HG02973 (cell line): ENCODE results near the gene TMEM26.

Experiments used
- ATAC-seq: cut with Tn5 transposase; IDR thresholded peaks from one replicate; pipeline ENCODE4 v1.9.1; 2021; ENCODE audit warnings: moderate library complexity; ENCODE audit not compliant: unreplicated experiment

TMEM26 gene

DNA sequence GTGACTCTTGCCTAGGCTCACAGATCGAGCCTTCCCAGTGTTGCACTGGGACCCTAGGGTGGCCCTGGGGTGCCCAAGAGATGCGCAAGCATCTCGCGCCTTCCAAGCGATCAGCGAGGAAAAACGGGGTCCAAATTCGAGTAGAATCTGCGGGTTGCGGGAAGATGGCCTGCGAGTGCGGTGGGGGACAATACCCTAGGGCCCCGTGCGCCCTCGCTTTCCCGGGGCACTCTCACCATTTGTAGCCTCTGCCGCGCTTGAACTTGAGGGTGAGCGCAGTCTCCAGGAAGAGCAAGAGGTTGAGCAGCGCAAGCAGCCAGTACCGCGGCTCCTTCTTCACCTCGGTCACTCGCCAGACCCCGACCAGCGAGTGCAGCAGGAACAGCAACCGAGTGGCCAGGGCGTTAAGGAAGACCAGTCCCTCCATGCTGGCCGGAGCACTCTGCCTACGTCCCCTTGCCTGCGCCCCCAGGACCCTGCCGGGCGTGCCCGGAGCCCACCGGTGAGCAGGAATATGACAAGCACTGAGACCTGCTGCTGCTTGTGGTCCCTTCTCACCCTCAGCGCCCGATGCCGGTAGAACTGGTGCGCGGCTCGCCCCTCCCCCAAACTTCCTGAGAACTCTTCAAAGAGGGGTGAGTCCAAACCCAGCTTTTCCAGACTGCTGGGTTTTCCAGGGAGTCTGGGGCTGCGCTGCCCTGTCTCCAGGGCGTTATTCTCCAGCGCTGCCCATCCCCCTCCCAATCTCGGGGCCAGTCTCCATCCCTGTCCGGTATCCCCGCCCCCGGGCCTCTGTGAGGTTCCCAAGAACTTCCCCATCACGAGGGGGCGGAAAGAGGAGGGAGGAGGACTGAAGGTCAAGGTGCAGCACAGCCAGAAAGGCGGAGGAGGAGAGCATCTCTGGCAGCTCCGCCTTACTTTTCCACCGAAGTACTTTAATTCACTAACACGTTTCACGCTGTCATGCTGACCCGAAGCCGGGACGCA, at the start of gene TMEM26:
TSS of gene TMEM26 (minus strand) at position 727 of the 987 bp plus-strand sequence. CDS start at position 427, 300 bp downstream.
- no peak for ATAC-seq

DNA sequence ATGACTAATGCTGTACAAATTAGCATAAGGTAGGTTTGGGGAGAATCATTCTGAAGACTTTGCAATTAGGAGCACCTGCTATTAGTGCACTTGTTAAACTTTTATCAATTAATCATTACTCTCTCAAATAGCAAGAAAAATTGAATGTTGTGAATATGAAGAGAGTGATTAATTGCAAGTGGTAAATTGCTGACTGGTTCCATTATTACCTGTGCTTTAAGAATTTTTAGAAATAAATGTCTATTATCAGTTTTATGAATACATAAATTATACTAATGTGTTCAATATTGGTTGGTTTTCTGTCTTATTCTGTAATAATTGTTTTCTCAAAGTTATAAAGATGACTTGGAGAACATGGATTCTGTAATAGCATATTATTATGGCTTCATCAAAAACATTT, 47.3 kb upstream of the TMEM26 start:
- ATAC-seq = no peak

DNA sequence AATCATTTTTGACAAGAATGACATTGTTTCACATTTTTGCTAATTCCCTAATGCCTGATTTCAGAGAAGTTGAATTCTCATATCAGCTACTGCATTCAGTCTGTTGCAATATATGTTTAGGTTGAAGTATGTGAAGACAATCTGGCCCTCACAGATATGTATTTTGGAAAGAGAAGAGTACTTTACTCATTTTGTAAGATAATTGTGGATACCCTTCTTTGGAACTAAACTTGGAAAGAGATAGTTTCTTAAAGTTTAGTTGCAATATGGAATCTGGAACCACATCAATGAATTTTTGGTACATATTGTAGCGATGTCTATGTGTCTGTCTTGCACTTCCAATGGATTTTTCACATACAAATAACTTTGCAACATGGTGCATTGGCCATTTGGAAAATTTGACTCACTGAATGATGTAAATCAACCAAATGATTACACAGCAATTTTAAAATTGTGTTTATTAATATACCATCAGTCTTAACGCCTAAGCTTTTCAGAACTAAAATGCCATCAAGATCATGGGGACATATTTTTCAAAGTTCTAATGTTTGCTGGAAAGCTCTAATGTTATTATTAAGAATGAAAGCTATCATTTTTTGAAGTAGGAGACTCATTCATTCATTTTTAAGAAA, 39.3 kb upstream of the TMEM26 start:
- no peak for ATAC-seq

DNA sequence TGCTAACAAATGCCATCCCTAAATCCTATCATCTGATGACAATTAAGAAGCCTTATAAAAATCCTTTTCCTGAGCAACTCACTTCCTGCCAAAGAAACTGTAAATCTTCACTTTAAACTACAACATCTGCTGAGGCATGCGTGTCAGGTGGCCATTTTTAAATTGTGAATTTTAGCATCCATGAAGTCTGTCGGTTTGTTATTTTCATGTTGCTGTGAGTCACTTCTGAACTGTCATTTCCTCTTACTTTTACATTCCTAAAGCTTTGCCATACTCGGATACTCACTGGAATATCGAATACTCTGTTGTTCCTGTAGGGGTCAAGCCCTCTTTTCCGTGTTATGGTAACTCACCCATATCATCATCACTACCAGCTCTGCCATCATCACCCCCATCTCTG, 34.3 kb upstream of the TMEM26 start:
- ATAC-seq = no peak

DNA sequence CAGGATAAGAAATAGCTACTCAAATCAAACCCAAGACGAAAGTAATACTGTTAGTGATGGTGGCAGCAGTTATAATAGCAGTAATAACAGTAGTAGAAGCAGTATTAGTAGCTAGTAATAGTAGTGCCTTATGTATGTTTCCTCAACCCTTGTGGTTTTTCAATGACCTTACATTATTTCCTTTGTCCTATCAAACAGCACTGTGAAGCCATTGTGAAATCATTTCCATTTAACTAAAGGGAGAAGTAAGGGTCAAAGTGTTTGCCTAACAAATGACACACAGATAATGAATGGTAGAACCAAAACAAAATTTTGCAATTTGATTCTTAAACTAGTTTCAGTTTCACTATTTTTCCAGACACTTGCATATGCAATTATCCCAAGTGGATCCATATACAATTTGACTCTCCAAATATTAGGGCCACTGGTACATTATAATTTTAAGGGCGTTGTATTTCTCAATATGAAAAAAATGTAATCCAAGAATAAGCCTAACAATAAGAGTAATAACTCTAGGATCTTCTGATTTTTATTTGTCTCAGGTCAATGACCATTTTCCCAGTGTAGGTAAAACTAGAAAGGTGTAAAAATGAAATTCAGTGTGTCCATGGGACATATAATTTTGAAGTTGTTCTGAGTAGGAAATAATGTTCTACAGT, 33.7 kb upstream of the TMEM26 start:
- ATAC-seq = no peak

DNA sequence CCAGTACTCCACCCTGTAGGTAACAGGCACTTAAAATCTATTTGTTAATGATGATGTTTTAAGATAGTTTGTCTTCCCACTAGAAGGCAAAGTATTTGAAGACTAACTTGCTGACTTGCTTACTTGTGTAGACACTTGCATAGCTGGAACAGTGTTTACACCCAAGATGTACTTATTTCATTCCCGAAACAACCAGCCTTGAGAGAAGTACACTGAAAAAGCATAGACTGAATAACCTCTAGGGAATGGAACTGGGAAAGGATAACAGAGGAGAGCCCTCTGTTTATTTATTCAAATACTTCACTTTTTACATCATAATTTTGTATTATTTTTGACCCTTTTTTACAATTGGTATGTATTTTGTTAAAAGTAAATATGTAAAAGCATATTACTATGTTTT, 33.1 kb upstream of the TMEM26 start:
- ATAC-seq = no peak

DNA sequence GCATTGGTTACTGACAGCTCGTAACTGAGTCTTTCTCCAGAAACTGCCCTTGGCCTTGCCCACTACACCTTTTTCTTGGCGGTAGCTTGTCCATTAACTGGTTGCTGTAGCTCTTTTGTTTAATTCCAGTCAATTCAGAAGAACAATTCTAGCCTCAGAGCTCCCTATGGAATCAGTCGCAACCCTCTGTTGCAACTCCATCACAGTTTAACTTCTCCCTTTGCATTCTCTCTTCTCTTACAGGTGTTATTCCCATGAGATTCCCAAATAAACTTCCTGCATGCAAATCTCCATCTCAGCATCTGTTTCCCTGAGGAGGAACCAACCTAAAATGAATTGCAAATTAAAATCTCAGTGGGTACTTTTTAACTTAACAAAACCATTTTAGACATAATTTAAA, 28.4 kb upstream of the TMEM26 start:
- ATAC-seq = no peak

DNA sequence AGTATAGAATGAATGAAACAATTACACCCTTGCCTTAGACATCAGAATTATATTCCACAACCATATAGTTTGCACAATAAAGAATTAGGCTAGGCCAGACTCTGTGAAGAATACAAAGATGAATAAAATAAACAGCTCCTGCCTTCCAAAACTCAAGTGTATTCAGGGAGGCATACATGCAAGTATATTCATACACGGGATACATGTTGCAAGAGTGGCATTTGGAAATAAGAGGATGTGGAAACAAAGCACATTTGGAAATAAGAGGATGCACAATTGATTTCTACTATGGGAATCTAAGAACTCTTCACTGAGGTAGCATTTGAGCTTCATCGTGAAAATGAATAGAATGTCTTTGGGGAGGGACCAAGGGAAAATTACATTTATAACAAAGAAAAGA, 27.0 kb upstream of the TMEM26 start:
- no peak for ATAC-seq

DNA sequence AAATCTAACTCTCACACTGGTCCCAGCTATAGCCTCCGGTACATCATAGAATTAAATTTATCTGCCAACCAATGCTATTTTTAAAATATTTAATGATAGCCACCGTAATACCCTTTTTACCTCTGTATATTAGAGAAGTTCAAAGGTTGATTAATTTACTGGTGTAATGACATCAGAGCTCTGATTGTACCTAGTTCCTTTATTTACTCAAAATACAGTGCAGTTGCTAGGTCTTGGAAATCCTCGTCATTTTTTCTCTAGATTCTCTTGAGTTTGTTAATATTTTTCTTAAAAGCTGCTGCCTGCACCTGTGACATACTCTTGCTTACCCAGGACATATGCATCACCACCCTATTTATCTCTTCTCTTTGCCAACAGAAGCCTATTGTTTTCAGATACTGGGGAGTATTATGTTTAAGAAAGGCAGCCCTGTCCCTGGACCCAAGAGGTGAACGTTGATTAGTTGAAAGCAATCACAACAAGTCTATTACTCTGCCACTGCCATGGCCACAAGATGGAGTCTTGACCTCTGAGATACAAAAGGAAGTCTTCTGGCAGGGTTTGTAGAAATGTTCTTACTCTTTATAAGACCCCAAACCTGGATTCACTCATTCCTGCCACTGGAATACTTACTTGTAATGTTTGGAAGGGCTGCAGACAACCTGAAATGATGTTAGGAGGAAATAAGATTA, 25.6 kb upstream of the TMEM26 start:
- no peak for ATAC-seq

DNA sequence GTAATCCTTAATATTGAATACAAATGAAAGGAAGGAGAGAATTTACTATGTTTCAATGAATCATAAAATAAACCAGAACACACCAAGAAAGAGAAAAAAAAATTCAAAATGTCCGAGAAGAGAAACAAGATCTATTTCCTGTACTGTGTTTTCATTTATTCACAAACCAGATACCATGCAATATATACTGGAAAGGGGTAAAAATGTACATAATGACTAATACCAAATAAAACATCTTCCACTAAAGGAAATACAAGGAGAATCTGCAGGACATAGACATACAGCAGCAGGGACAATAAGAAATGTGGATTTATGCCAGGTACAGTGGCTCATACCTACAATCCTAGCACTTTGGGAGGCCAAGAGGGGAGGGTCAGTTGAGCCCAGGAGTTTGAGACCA, 24.3 kb upstream of the TMEM26 start:
- ATAC-seq = no peak

DNA sequence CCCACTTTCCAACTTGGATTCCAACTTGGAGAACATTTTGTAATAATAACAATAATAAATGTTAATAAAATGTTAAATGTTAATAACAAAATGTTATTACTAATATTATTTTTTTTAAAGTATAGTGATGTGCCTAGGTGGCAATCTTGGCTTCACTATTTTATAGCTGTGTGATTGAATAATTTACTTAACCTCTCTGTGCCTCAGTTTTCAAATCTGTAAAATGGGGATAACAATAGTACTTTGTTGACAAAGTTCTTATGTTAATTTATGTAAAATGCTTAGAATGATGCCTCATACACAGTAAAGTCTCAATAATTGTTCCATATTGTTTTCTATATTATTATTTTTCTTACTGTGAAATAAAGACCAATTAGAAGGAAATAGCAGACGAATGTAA, 23.3 kb upstream of the TMEM26 start:
- ATAC-seq = no peak

DNA sequence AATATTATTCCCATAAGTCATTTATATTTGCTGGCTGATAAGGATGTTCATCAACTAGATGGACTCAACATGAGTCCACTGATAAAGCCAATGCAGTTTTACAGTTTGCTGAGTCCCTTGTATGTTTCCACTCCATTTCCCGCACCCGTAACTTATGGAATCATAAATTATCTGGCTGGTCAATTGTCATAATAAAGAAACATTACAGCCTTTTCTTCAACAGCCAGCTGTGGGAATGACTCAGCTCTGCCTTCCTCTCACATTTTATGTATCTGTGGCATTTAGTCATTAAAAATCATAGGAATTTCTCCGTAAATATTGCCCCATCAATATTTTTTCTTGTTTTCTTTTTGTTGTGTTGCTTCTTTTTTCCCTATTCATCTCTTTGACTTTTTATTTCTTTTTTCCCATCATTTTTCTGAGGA, 22.3 kb upstream of the TMEM26 start:
- ATAC-seq = no peak

DNA sequence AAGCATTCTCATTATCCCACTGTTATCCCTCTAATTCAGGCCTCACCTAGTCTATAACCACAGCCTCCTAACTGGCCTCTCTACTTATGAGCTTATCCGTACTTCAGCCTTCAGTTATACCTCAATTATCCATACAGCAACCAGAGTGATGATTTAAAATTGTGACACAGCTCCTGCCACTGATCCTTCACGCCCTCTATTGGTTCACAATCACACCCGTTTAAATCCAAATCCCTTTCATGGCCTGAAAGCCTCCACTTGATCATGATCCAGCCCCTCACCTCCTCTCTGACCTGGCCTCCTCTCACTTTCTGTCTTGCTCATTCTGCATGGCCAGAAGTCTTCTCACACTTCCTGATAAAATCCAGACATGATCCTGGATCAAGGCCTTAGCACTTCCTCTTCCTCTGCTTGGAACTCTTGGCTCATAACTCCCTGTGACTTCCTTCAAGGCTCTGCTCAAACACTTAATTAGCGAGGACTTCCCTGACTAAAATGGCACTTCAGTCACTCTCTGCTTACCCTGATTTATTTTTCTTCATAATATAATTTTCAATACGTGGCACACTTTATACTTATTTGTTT, 19.0 kb upstream of the TMEM26 start:
- ATAC-seq = no peak

DNA sequence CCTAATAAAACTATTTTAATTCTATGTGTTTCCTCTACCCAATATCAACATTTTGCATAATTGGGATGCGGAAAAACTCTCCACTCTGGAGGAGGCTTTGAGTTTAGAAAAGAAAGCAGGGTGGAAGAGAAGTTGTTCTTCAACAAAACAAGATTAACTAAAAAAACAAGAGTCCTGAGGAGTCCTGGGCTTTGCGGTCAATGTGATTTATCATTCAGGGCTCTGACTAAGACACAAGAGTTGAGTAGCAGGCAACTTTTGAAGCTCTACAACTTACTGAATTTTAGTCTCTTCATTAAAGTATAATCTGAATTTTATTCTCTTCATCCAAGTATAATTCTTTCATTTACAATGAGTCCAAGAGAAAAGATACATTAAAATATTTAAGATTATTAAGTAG, 18.3 kb upstream of the TMEM26 start:
- ATAC-seq = no peak

DNA sequence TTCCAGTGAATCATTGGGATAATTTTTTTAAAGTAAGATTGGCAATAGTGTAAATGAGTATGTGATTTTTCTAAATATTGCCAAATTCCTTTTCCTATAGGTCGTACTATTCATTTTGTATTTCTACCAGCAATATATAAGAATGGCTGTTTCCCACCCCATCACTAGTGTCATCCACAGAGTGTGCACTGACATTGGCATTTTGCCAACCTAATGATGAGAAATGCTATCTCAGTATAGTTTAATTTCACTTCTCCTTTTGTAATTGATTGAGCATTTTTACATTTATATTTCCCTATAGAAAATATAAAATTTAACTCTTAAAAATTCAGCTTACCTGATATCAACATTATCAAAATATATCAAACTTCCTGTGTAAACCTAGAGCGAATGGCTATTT, 17.6 kb upstream of the TMEM26 start:
- no peak for ATAC-seq

DNA sequence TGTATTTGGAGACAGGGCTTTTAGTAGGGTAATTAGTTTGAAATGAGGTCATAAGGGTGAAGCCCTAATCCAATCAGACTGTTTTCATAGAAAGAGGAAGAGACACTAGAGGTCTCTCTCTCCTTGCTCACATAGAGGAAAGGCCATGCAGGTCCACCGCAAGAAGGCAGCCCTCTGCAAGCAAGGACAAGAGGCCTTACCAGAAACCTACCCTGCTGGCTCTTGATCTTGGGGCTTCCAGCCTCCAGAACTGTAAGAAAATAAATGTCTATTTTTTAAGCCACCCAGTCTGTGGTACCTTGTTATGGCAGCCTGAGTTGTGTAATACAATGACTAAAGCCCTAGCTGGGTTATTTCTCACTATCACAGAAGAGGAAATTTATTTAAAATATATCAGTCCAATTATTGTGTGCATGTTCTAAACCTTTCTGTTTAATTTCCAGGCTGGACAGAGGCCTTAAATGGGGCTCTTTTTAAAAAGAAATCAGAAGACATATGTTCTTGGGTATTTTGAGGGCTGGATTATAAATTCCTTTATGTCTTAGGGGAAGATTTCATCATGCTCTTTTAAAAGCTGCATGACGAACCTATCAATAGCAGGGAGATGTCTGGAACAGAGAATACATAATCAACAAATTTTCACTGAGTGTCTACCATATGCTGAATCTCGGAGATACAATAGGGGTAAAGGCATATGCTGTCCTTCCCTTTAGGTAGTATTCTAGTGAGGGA, 12.9 kb upstream of the TMEM26 start:
- no peak for ATAC-seq

DNA sequence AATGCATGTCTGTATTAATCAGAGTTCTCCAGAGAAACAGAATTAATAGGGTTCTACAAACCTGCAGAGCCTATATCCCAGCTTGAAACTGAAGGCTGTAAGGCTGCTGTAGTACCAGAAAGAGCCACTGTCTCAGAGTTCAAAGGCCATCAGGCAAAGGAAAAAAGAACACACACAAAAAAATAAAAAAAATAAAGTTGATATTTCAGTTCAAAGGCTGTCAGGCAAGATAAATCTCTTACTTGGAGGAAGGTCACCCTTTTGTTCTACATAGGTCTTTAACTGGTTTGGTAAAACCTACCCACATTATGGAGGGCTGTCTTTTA, 12.0 kb upstream of the TMEM26 start:
- ATAC-seq = no peak

DNA sequence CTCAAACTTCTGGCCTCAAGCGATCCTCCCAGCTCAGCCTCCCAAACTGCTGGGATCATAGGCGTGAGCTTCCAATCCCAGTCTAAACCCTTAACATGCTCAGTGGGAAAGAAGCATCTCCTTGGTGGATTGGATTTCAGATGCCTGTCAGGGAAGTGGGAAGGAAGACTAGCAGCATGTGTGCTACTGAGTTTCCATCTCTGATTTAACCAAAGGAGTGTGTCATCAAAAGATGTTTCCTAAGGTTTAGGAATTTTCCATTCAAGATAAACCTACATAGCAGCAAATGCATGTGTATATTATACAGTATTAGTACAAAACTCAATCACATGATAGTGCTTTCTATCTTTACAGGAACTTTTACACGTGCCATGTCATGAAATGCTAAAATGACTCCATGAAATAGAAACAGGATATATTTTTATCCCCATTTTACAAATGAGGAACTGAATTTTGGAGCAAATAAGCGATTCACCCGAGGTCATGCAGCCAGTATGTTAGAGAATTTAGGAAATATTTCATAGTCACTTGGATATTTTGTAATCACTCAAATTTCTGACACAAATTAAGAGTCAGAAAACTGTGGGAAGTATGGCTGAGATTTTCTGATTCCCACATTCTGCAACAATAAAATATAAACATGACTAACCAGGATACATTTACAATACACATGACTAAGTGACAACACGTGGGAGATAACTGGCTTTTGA, 11.4 kb upstream of the TMEM26 start:
- no peak for ATAC-seq

DNA sequence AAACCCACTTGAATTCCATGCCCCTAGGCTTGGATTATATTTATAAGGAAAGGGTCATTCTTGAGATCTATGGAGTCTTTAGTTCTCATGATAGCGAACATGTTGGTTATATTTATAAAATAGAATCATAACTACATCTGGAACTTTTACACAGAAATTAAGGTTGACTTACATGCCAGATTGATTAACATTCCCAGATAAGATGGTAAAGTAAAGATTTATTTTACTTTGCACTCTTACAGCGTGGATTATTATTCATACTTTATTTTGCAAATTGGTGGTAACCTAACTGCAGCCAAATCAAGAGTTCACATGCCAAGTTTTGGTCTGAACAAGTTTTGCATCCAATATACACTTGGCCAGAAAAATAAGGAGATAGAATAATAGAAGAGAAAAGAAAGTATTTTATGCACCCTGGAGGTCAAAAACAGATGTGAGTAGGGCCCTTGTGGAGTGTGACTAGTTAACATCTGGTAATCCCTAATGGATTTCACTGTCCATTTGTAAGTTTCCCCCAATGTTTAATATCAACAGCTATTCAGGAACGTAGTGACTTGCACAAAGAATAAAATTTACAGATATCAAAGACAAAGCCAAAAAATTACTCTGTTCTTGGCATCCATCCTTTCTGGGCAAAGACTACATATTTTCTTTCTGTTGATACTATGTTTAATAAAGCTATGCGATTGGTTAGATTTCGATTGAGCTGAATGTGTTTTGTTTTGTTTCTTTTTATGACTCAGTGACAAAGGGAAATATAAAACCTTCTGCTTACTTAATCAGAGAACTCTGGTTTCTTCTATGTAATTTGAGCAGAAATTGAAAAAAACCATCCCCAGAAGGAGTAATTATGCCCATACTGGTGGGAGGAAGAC, 10.1 kb upstream of the TMEM26 start:
- ATAC-seq = no peak
